HG03025 (cell line): ENCODE data around the gene EXOC1L.

Experiments
- ATAC-seq: cut with Tn5 transposase; IDR thresholded peaks from one replicate; pipeline ENCODE4 v1.9.1; 2021; ENCODE audit warnings: mild to moderate bottlenecking, moderate library complexity; ENCODE audit not compliant: unreplicated experiment, low FRiP score

EXOC1L gene

GRCh38 chr4:55879224-55879623, 59.6 kb downstream of the EXOC1L start:
- no peak for ATAC-seq

GRCh38 chr4:55880652-55881280, 61.2 kb downstream of the EXOC1L start:
- ATAC-seq = no peak

- no peak for ATAC-seq
Measured at GRCh38 chr4:55884093-55884850, 64.7 kb downstream of the EXOC1L start.

GRCh38 chr4:55884851-55885219, 65.2 kb downstream of the EXOC1L start:
- ATAC-seq = no peak
